Measurements from ENCODE around the gene RAPGEF1.

RAPGEF1 gene

GRCh38 chr9:131642496-131643083 is 97.3 kb downstream of the RAPGEF1 start:
- no peak for DNase-seq (ENCODE audit: low read depth in 1 of 2, low spot score in 1 of 2)
- H3K27me3 ChIP-seq (ENCODE audit: insufficient read depth, poor library complexity, severe bottlenecking): no peaks in the 10 kb centered on the region
- no peak overlapping the region for H3K27ac ChIP-seq (replicated peaks)
- TF ChIP-seq REST (IDR thresholded peaks at IDR 0.05; ENCODE audit: insufficient replicate concordance, low read depth) (no peak), SPI1 (IDR thresholded peaks at IDR 0.05; ENCODE audit: borderline replicate concordance, low read depth) (no peak), CTCF (IDR thresholded peaks at IDR 0.05; ENCODE audit: insufficient read depth, low read length) (no peak), GABPA (IDR thresholded peaks at IDR 0.05; ENCODE audit: low read depth) (no peak), POLR2AphosphoS5 (IDR thresholded peaks at IDR 0.05; ENCODE audit: low read depth) (no peak)
- H3K4me3 ChIP-seq (replicated peaks; ENCODE audit: insufficient read depth, low read length): no peak overlapping the region

- Histone ChIP-seq H3K27me3 (ENCODE audit: insufficient read depth, poor library complexity, severe bottlenecking) (no peaks in the 10 kb centered on the region), H3K27ac (replicated peaks) (no peak overlapping the region), H3K4me3 (replicated peaks; ENCODE audit: insufficient read depth, low read length) (no peak overlapping the region)
- no peak for DNase-seq (ENCODE audit: low read depth in 1 of 2, low spot score in 1 of 2)
- TF ChIP-seq POLR2AphosphoS5 (IDR thresholded peaks at IDR 0.05; ENCODE audit: low read depth): no peak
- no peak for TF ChIP-seq GABPA (IDR thresholded peaks at IDR 0.05; ENCODE audit: low read depth)
- TF ChIP-seq REST (IDR thresholded peaks at IDR 0.05; ENCODE audit: insufficient replicate concordance, low read depth): no peak
Measured at GRCh38 chr9:131641618-131642495, 98.0 kb downstream of the RAPGEF1 start.

DNA sequence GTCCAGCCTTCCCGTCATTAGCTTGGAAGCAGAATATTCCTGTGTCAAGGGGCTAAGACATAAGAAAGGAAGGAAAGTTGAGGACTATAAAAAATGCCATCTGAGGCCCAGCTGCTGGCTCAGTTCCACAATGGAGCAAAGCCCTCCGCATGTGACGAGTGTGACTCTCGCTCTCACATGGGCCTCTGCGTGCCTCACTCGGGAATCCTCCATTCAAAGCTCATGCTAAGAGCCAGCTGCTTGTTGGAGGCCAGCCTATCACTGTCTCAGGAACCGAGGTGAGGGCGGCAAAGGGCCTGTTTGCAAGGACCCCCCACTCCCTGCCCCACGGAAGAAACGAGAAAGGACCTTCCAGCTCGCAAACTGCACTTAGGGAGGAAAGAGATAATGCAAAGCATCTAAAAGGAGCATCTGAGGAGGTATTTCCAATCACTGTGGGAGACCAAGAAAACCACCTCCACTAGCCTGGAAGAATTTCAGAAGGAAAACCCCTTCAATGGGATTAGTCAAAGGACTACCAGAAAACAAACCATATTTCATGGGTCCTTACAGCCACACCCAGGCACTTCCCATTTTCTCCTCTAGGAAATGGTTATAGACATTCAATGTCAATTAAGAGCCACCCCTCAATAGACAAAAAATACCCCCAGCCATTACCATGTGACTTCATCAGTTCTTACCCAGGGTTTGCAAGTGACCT is 99.3 kb downstream of the RAPGEF1 start:
- Histone ChIP-seq H3K27ac (replicated peaks) (no peak overlapping the region), H3K4me3 (replicated peaks; ENCODE audit: insufficient read depth, low read length) (no peak overlapping the region), H3K27me3 (ENCODE audit: insufficient read depth, poor library complexity, severe bottlenecking) (no peaks in the 10 kb centered on the region)
- TF ChIP-seq SPI1 (IDR thresholded peaks at IDR 0.05; ENCODE audit: borderline replicate concordance, low read depth) (peak; percentile 36; the same call in 1 of the 2 replicates), GABPA (IDR thresholded peaks at IDR 0.05; ENCODE audit: low read depth) (no peak)
- DNase-seq (ENCODE audit: low read depth in 1 of 2, low spot score in 1 of 2): no peak

GRCh38 chr9:131639769-131640437 is 100.0 kb downstream of the RAPGEF1 start:
- no peak overlapping the region for H3K4me3 ChIP-seq (replicated peaks; ENCODE audit: insufficient read depth, low read length)
- no peak for DNase-seq (ENCODE audit: low read depth in 1 of 2, low spot score in 1 of 2)
- TF ChIP-seq SPI1 (IDR thresholded peaks at IDR 0.05; ENCODE audit: borderline replicate concordance, low read depth) (no peak), GABPA (IDR thresholded peaks at IDR 0.05; ENCODE audit: low read depth) (no peak), REST (IDR thresholded peaks at IDR 0.05; ENCODE audit: insufficient replicate concordance, low read depth) (no peak), POLR2AphosphoS5 (IDR thresholded peaks at IDR 0.05; ENCODE audit: low read depth) (no peak), CTCF (IDR thresholded peaks at IDR 0.05; ENCODE audit: insufficient read depth, low read length) (no peak)
- H3K27me3 ChIP-seq (ENCODE audit: insufficient read depth, poor library complexity, severe bottlenecking): no peaks in the 10 kb centered on the region
- H3K27ac ChIP-seq (replicated peaks): no peak overlapping the region
